Epithelial cell of esophagus (primary cell): ENCODE results near the gene CDH22.

Experiments used
- DNase-seq: peaks from one replicate; pipeline ENCODE4 v3.0.0; 2010; ENCODE audit warnings: low read depth
- H3K4me3 ChIP-seq: 2 replicates; pipeline ENCODE4 v1.5.1; 2011; ENCODE audit warnings: mild to moderate bottlenecking, low read length, control low read depth
- TF ChIP-seq, protein P1 (sequence below): IDR thresholded peaks from 2 replicates; pipeline ENCODE4 v1.5.1; 2011; ENCODE audit warnings: low read depth, mild to moderate bottlenecking, low read length, control low read depth, inconsistent platforms; ENCODE audit not compliant: insufficient read depth; ENCODE audit errors: missing control alignments

The CDH22 gene

DNA sequence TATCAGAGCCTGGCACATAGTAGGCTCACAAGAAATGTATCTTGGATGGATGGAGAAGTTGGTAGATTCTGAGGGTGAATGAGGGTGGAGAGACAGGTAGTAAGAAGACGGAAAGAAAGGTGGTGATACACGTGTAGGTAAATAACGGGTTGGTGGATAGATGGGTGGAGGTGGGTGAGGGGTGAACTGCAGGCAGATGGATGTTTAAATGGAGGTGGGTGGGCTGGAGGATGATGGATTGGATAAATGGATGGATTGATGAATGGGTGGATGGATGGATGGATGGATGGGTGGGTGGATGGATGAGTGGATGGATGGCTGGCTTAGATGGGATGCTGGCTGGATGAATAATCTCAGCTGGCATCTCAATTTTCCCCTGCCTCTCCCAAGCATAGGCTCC is 9.9 kb downstream of the CDH22 start:
- TF ChIP-seq, protein P1, sequence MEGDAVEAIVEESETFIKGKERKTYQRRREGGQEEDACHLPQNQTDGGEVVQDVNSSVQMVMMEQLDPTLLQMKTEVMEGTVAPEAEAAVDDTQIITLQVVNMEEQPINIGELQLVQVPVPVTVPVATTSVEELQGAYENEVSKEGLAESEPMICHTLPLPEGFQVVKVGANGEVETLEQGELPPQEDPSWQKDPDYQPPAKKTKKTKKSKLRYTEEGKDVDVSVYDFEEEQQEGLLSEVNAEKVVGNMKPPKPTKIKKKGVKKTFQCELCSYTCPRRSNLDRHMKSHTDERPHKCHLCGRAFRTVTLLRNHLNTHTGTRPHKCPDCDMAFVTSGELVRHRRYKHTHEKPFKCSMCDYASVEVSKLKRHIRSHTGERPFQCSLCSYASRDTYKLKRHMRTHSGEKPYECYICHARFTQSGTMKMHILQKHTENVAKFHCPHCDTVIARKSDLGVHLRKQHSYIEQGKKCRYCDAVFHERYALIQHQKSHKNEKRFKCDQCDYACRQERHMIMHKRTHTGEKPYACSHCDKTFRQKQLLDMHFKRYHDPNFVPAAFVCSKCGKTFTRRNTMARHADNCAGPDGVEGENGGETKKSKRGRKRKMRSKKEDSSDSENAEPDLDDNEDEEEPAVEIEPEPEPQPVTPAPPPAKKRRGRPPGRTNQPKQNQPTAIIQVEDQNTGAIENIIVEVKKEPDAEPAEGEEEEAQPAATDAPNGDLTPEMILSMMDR: no peak
- H3K4me3 ChIP-seq: no peak overlapping the region
- DNase-seq: no peak

DNA sequence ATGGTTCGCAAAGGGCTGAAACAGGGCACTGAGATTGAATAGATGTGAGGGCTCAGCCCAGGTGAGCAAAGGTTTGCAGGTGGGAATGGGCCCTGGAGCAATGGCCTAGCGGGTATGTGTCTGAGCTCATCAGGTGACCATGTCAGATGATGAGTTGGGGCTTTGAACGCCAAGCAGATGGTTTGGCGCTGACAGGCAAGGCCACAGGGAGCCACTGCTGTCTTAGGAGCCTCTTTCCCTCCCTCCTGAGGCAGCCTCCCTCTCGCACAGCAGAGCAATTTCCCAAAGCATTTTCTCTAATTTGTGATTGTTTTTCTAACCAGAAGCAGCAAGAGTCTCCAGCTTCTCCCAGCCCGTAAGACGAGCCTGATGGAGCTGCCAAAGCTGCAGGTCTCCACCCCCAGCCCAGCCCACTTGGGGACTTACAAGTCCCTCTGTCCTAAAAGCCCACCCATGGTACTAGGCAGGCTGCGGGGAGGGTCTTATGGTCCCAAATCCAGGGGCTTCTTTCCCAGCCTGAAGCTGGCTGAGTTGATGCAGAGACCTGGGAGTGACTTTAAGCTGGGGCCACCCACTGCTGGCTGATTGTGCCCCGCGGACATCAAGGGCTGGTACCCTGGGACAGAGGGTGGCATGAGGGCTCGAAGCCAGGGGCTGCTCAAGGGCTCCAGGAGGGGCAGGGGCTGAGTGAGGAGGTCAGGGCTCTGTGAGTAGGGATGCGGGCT is 11.6 kb downstream of the CDH22 start:
- no peak overlapping the region for H3K4me3 ChIP-seq
- no peak for DNase-seq
- TF ChIP-seq, protein P1: no peak

DNA sequence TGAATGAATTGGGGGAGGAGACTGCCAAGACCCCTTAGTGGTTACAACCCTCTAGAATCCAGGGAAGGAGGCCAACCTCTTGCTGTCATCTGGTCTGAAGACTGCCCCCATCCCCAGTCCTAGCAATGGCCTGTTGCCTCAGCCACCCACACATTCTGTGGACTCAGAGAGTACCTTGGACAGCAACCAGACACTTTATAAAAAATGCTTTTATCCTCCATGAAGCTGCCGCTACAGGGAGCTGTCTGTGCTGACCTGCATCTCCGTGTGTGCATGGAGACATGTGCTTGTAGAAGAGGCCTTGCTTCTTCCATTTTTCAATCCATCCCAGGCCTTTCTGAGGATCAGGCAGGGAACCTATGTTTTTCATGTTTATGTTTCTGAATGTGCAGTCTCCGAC is 15.2 kb downstream of the CDH22 start:
- TF ChIP-seq, protein P1: no peak
- H3K4me3 ChIP-seq: no peak overlapping the region
- DNase-seq: peak; percentile 67

DNA sequence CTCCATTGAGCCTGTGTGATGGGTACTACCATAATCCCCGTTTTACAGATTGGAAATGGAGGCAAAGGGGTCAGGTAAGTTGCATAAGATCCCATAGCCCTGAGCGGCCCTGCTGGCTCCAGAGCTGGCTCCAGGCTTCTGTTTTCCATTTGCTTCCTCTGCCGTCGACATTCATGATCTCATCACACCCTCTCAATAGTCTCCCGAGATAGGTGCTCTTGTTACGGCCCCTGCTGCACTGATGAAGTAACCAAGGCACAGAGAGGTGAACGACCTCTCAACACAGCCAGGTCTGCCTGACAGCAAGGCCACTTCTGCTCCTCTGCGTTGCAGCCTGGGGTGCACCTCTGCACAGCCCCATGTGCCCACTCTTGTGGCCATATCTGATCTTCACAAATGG is 16.9 kb downstream of the CDH22 start:
- no peak overlapping the region for H3K4me3 ChIP-seq
- TF ChIP-seq, protein P1: no peak
- DNase-seq: no peak

DNA sequence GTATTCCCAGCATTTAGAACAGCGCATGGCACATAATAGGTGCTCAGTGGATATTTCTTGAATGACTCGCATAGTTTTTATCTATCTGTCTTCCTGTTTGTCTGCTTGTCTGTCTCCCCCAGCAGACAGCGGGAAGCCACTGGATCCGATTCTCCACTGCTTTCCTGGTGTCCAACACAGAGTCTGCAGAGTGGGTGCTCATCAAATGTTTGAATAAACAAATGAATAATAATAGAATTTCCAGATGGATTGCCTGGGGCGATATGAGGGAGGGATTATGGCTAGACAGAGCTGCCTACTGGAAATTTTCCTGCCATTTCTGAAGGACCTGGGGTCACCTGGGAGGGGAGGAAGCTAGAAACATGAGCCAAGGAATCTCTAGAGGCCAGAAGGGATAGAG is 18.9 kb downstream of the CDH22 start:
- H3K4me3 ChIP-seq: no peak overlapping the region
- DNase-seq: no peak
- TF ChIP-seq, protein P1: no peak

DNA sequence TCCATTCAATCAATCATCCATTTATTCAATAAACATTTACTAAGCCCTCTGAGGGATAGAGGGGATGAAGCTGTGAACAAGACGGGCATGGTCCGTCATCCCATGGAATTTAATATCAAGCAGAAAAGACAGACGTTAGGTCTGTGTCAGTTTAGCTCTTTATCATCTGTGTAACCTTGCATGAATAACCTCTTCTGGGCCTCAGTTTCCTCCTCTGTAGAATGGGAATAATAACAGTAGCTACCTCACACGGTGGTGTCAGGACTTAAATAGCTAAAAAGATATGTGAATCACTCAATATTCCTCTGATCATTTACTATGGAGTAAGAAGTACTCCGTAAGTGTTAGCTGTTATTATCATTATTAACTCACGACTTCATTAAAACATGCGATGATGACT is 21.3 kb downstream of the CDH22 start:
- DNase-seq: no peak
- TF ChIP-seq, protein P1: no peak
- no peak overlapping the region for H3K4me3 ChIP-seq

DNA sequence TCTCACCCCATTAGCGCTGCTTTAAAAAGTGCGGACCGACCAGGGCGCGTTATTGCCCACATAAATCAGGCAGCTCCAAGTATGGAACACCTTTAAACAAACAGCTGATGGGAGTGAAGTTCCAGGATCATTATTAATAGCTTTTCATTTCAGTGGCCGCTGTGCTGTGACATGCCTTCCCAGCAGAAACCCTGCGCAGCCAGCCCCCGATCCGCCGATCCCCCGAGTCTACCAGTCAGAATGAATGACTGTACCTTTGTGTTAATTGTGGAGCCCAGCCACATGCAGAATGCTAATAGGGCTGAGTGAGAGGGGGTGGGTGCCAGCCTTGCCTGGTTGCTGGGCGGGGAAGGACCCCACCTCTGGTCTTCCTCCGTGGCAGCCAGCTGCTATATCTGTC is 21.9 kb downstream of the CDH22 start:
- TF ChIP-seq, protein P1: no peak
- no peak overlapping the region for H3K4me3 ChIP-seq
- DNase-seq: no peak
